HCT116 (cell line): ENCODE measurements around the gene EEPD1. TPM values are rescaled to one million over a fixed set of nuclear protein-coding genes. Genes with fewer than 3 reads are reported as not detected.

Source experiments
- ATAC-seq: fragments of 200-7000 bp; cut with Tn5 transposase; 2 replicates; pipeline ENCODE4 v1.9.1; 2020; ENCODE audit warnings: mild to moderate bottlenecking, moderate library complexity
- BruUV-seq: library from RNA; stranded (reverse); fragments of 400-500 nt; replicated peaks from 2 replicates; lab custom pipeline; 2021; lab: Mats Ljungman, UMichigan
- CTCF ChIA-PET: fragments of 300-600 bp; sonication (Branson Sonifier 250); formaldehyde crosslinking; loops from one replicate; lab custom pipeline; 2021; ENCODE audit warnings: antibody characterized with exemption; lab: Charles Lee
- POLR2A ChIA-PET: fragments of 300-600, 350-600 bp; sonication (Branson Sonifier 250); formaldehyde crosslinking; loops from one replicate; lab custom pipeline; 2021; ENCODE audit warnings: antibody characterized with exemption; lab: Charles Lee
- RAD21 ChIA-PET, 2 experiments: fragments of 300-600 bp; sonication (Branson Sonifier 250); formaldehyde crosslinking; loops; one replicate each; lab custom pipeline; 2023; ENCODE audit warnings: low total read pairs in 2 of 2; ENCODE audit not compliant: uncharacterized antibody in 2 of 2, unreplicated experiment in 2 of 2, low non-redundant PET in 1 of 2; lab: Charles Lee
- DNase-seq: peaks from one replicate; pipeline ENCODE4 v3.0.0-alpha.2; 2010; ENCODE audit warnings: low read depth, low spot score
- H2AFZ ChIP-seq: fragments of 200-600 bp; shearing (Covaris generic), sonication (generic); 2 replicates; pipeline ENCODE4 v1.6.1; 2017; ENCODE audit warnings: low read depth, mixed run types, mixed read lengths, antibody characterized with exemption, low read length; ENCODE audit not compliant: poor library complexity, severe bottlenecking
- H3K27ac ChIP-seq: 2 replicates; pipeline ENCODE4 v1.5.1; 2012; ENCODE audit warnings: low read depth, low read length
- H3K27me3 ChIP-seq: fragments of 200-600 bp; sonication (generic); 2 replicates; pipeline ENCODE4 v1.6.1; 2016; ENCODE audit warnings: mixed run types, low read length, mixed read lengths; ENCODE audit not compliant: insufficient read depth
- H3K36me3 ChIP-seq, 2 experiments: fragments of 200-500 bp in 1 of 2; fragments of 200-600 bp in 1 of 2; sonication (Bioruptor generic) in 1 of 2; sonication (generic) in 1 of 2; 2 replicates each; pipeline versions ENCODE4 v1.5.1 to v1.6.1; 2014 to 2016; ENCODE audit warnings: low read length in 2 of 2, inconsistent platforms in 1 of 2, mixed read lengths in 1 of 2, mixed run types in 1 of 2; ENCODE audit not compliant: insufficient read depth in 2 of 2, control insufficient read depth in 1 of 2
- H3K4me1 ChIP-seq, 2 experiments: fragments of 200-600 bp in 1 of 2; sonication (generic) in 1 of 2; 2 replicates each; pipeline versions ENCODE4 v1.5.1 to v1.6.1; 2012 to 2017; ENCODE audit warnings: low read length in 2 of 2, inconsistent platforms in 1 of 2, mild to moderate bottlenecking in 1 of 2, mixed read lengths in 1 of 2, mixed run types in 1 of 2, moderate library complexity in 1 of 2; ENCODE audit not compliant: insufficient read depth in 2 of 2, control insufficient read depth in 1 of 2
- H3K4me2 ChIP-seq: fragments of 200-600 bp; sonication (generic); 2 replicates; pipeline ENCODE4 v1.6.1; 2017; ENCODE audit warnings: mixed run types, low read length, mixed read lengths
- H3K4me3 ChIP-seq, 2 experiments: fragments of 200-600 bp in 1 of 2; sonication (generic) in 1 of 2; replicated peaks in 1 of 2; 2 replicates each; pipeline ENCODE4 v1.5.1; 2011 to 2016; ENCODE audit warnings: low read length in 2 of 2, control low read depth in 1 of 2, low read depth in 1 of 2, mild to moderate bottlenecking in 1 of 2, mixed read lengths in 1 of 2, mixed run types in 1 of 2
- H3K79me2 ChIP-seq: fragments of 200-600 bp; sonication (generic); 2 replicates; pipeline ENCODE4 v1.6.1; 2017; ENCODE audit warnings: mild to moderate bottlenecking, mixed run types, low read length, moderate library complexity, mixed read lengths; ENCODE audit not compliant: insufficient read depth
- H3K9ac ChIP-seq: fragments of 200-600 bp; sonication (generic); 2 replicates; pipeline ENCODE4 v1.6.1; 2016; ENCODE audit warnings: low read length, mixed read lengths
- H3K9me2 ChIP-seq: fragments of 200-600 bp; sonication (generic), shearing (Covaris generic); 2 replicates; pipeline ENCODE4 v1.6.1; 2017; ENCODE audit warnings: mixed run types, mild to moderate bottlenecking, moderate library complexity; ENCODE audit not compliant: insufficient read depth
- H3K9me3 ChIP-seq, 2 experiments: fragments of 200-500 bp in 1 of 2; fragments of 200-600 bp in 1 of 2; sonication (Bioruptor generic) in 1 of 2; sonication (generic) in 1 of 2; 2 replicates each; pipeline ENCODE4 v1.6.1; 2014 to 2017; ENCODE audit warnings: low read length in 2 of 2, mixed read lengths in 2 of 2, inconsistent platforms in 1 of 2, low read depth in 1 of 2, mild to moderate bottlenecking in 1 of 2, mixed run types in 1 of 2, moderate library complexity in 1 of 2; ENCODE audit not compliant: control insufficient read depth in 1 of 2, insufficient read depth in 1 of 2
- H4K20me1 ChIP-seq: fragments of 200-600 bp; sonication (generic), shearing (Covaris generic); 2 replicates; pipeline ENCODE4 v1.6.1; 2017; ENCODE audit warnings: mixed run types, mild to moderate bottlenecking, moderate library complexity; ENCODE audit not compliant: insufficient read depth
- ATF3 ChIP-seq: IDR thresholded peaks from 2 replicates; pipeline ENCODE4 v1.6.1; 2012
- EZH2phosphoT487 ChIP-seq: fragments of 200-600 bp; IDR thresholded peaks from 2 replicates; pipeline ENCODE4 v1.6.1; 2018; ENCODE audit warnings: antibody characterized with exemption, borderline replicate concordance
- FOSL1 ChIP-seq: IDR thresholded peaks from 2 replicates; pipeline ENCODE4 v1.6.1; 2012; ENCODE audit warnings: low read depth
- JUND ChIP-seq: IDR thresholded peaks from 2 replicates; pipeline ENCODE4 v1.6.1; 2012
- POLR2AphosphoS5 ChIP-seq: IDR thresholded peaks from 2 replicates; pipeline ENCODE4 v1.6.1; 2011; ENCODE audit warnings: mild to moderate bottlenecking, low read depth, low read length, moderate library complexity
- RAD21 ChIP-seq: IDR thresholded peaks from 2 replicates; pipeline ENCODE4 v1.6.1; 2012; ENCODE audit warnings: low read depth, mild to moderate bottlenecking
- REST ChIP-seq: IDR thresholded peaks from 2 replicates; pipeline ENCODE4 v1.6.1; 2012; ENCODE audit warnings: low read depth
- SIN3A ChIP-seq: IDR thresholded peaks from 2 replicates; pipeline ENCODE4 v1.6.1; 2012; ENCODE audit warnings: low read depth
- SP1 ChIP-seq: IDR thresholded peaks from 2 replicates; pipeline ENCODE4 v1.6.1; 2012; ENCODE audit warnings: low read depth
- SRF ChIP-seq: IDR thresholded peaks from 2 replicates; pipeline ENCODE4 v1.6.1; 2012; ENCODE audit warnings: low read depth
- TCF7L2 ChIP-seq: IDR thresholded peaks from 2 replicates; pipeline ENCODE4 v1.7.0; 2011; ENCODE audit warnings: borderline replicate concordance, inconsistent platforms; ENCODE audit not compliant: insufficient read depth, insufficient read length; ENCODE audit errors: extremely low read depth
- intact Hi-C: fragments of 100-400 bp; cut with micrococcal nuclease; formaldehyde crosslinking; loops from 2 replicates; pipeline ENCODE4 v1.10.0; 2022
- total RNA-seq: library from RNA; stranded (reverse); gene quantifications from one replicate; pipeline ENCODE4 v1.2.1, GENCODE V29; 2021; ENCODE audit not compliant: unreplicated experiment
- TF ChIP-seq, protein P1 (sequence below): IDR thresholded peaks from 2 replicates; pipeline ENCODE4 v1.6.1; 2011; ENCODE audit warnings: mild to moderate bottlenecking, low read length, moderate library complexity; ENCODE audit not compliant: insufficient replicate concordance; ENCODE audit errors: extremely low read depth
- TF ChIP-seq, protein P2 (sequence below), 3 experiments: fragments of 200-600 bp in 1 of 3; sonication (generic) in 1 of 3; IDR thresholded peaks in 2 of 3; conservative IDR thresholded peaks in 1 of 3; 2 replicates each; pipeline ENCODE4 v1.5.1; 2012 to 2017; ENCODE audit warnings: low read depth in 2 of 3, low read length in 2 of 3, antibody characterized with exemption in 1 of 3, borderline replicate concordance in 1 of 3, control low read depth in 1 of 3, mild to moderate bottlenecking in 1 of 3, mixed read lengths in 1 of 3, mixed run types in 1 of 3, moderate library complexity in 1 of 3; ENCODE audit not compliant: insufficient read depth in 1 of 3

EEPD1 gene
- total RNA-seq, 1 experiment from 2014 or later, result 4.2 TPM

- Histone ChIP-seq H2AFZ (no peak overlapping the region), H3K4me1 (no peaks in the 10 kb centered on the region; a peak in 1 of 4 replicates), H3K4me2 (no peak overlapping the region), H3K79me2 (no peaks in the 10 kb centered on the region), H3K9ac (no peak overlapping the region), H4K20me1 (no peaks in the 10 kb centered on the region), H3K4me3 (no peak overlapping the region), H3K27ac (no peak overlapping the region), H3K9me2 (no peaks in the 10 kb centered on the region), H3K27me3 (no peaks in the 10 kb centered on the region), H3K9me3 (no peaks in the 10 kb centered on the region), H3K36me3 (no peaks in the 10 kb centered on the region)
- TF ChIP-seq RAD21 (no peak), JUND (no peak), POLR2AphosphoS5 (no peak), REST (no peak), SIN3A (no peak), TCF7L2 (no peak), ATF3 (no peak), EZH2phosphoT487 (no peak), SP1 (no peak), SRF (no peak), FOSL1 (no peak)
- TF ChIP-seq, protein P1, sequence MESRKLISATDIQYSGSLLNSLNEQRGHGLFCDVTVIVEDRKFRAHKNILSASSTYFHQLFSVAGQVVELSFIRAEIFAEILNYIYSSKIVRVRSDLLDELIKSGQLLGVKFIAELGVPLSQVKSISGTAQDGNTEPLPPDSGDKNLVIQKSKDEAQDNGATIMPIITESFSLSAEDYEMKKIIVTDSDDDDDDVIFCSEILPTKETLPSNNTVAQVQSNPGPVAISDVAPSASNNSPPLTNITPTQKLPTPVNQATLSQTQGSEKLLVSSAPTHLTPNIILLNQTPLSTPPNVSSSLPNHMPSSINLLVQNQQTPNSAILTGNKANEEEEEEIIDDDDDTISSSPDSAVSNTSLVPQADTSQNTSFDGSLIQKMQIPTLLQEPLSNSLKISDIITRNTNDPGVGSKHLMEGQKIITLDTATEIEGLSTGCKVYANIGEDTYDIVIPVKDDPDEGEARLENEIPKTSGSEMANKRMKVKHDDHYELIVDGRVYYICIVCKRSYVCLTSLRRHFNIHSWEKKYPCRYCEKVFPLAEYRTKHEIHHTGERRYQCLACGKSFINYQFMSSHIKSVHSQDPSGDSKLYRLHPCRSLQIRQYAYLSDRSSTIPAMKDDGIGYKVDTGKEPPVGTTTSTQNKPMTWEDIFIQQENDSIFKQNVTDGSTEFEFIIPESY, result no peak
- TF ChIP-seq, protein P2, sequence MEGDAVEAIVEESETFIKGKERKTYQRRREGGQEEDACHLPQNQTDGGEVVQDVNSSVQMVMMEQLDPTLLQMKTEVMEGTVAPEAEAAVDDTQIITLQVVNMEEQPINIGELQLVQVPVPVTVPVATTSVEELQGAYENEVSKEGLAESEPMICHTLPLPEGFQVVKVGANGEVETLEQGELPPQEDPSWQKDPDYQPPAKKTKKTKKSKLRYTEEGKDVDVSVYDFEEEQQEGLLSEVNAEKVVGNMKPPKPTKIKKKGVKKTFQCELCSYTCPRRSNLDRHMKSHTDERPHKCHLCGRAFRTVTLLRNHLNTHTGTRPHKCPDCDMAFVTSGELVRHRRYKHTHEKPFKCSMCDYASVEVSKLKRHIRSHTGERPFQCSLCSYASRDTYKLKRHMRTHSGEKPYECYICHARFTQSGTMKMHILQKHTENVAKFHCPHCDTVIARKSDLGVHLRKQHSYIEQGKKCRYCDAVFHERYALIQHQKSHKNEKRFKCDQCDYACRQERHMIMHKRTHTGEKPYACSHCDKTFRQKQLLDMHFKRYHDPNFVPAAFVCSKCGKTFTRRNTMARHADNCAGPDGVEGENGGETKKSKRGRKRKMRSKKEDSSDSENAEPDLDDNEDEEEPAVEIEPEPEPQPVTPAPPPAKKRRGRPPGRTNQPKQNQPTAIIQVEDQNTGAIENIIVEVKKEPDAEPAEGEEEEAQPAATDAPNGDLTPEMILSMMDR (IDR thresholded peaks at IDR 0.05 in 2 of 3, conservative IDR thresholded peaks at IDR 0.05 in 1 of 3; ENCODE audit: borderline replicate concordance in 1 of 3, insufficient read depth in 1 of 3, low read depth in 2 of 3, low read length in 2 of 3), result no peak
- POLR2A ChIA-PET, result no interaction called here
- ATAC-seq (no peak), DNase-seq (no peak)
- RAD21 ChIA-PET, result no interaction called here
- intact Hi-C loops, result no loop called here
- CTCF ChIA-PET, result no interaction called here
- no TSS peak for BruUV-seq
These were observed 78.4 kb downstream of the EEPD1 start for GRCh38 chr7:36231406-36231805.
